ENCODE results near the gene RDH5.

The RDH5 gene

DNA sequence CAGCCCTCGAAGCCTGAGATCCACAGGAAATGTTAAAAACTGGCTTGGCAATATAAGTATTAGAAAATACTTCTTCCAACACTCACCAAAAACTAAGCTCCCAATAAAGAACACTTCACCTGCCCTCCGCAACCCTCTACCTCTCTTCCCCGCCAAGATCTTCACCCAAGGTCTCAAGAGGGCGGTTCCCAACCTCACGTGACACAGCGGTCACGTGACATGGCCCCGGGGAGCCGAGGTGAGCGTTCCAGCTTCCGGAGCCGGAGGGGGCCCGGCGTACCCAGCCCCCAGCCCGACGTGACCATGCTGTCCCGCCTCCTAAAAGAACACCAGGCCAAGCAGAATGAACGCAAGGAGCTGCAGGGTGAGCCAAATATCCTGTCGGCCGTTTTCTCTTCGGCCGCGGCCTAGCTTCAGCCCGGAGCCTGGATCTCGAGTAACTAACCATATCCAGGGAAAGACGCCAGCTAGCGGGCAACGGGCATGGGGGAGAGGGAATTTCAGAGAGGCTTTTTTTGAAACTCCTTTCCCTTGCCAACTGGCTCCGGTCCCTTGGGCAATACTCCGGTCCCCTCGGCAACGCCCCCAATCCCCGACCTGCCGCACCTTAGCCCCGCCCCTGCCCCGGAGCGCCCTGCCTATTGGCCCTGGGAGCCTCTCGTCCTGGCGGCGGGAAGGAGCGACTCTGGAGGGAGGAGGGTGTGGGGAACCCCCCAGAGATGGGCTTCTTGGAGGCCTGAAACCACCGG, 4.2 kb upstream of the RDH5 start, which contains the start of gene BLOC1S1:
BLOC1S1 (plus strand) TSS at position 214 of the 749 bp plus-strand sequence; CDS start at position 220, 6 bp downstream.
- peaks cover 16% of the 10 kb centered on the region; the same call in 1 of the 2 replicates for H3K36me3 ChIP-seq (ENCODE audit: control insufficient read depth, low read length)
- H3K4me1 ChIP-seq (ENCODE audit: control insufficient read depth, low read length) = peaks cover 31% of the 10 kb centered on the region
- H3K9me2 ChIP-seq (replicated peaks; ENCODE audit: control insufficient read depth, low read length) = no peaks in the 10 kb centered on the region
- H3K27ac ChIP-seq (ENCODE audit: low read depth, low read length) = peak within 1 kb of the TSS; percentile 77
- H3F3A ChIP-seq (ENCODE audit: control insufficient read depth, insufficient read depth) = peaks cover 3% of the 10 kb centered on the region; the same call in 1 of the 2 replicates
- TF ChIP-seq EZH2phosphoT487 (IDR thresholded peaks at IDR 0.05; ENCODE audit: borderline replicate concordance, low read length) = no peak
- TF ChIP-seq, protein P1, sequence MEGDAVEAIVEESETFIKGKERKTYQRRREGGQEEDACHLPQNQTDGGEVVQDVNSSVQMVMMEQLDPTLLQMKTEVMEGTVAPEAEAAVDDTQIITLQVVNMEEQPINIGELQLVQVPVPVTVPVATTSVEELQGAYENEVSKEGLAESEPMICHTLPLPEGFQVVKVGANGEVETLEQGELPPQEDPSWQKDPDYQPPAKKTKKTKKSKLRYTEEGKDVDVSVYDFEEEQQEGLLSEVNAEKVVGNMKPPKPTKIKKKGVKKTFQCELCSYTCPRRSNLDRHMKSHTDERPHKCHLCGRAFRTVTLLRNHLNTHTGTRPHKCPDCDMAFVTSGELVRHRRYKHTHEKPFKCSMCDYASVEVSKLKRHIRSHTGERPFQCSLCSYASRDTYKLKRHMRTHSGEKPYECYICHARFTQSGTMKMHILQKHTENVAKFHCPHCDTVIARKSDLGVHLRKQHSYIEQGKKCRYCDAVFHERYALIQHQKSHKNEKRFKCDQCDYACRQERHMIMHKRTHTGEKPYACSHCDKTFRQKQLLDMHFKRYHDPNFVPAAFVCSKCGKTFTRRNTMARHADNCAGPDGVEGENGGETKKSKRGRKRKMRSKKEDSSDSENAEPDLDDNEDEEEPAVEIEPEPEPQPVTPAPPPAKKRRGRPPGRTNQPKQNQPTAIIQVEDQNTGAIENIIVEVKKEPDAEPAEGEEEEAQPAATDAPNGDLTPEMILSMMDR (IDR thresholded peaks at IDR 0.05; ENCODE audit: low read depth, low read length, poor library complexity, severe bottlenecking) = no peak
- H3K4me3 ChIP-seq (ENCODE audit: low read length) = peak within 1 kb of the TSS; percentile 92
- no peaks in the 10 kb centered on the region for H3K9me3 ChIP-seq (ENCODE audit: control insufficient read depth, insufficient read depth, low read length)
- peaks cover 12% of the 10 kb centered on the region for H3K27me3 ChIP-seq (ENCODE audit: control insufficient read depth, low read length)
- peaks cover 19% of the 10 kb centered on the region for H3K79me2 ChIP-seq (ENCODE audit: control insufficient read depth, low read length)
- H4K20me1 ChIP-seq (ENCODE audit: control insufficient read depth, insufficient read depth, low read depth, low read length) = no peaks in the 10 kb centered on the region
- peak within 1 kb of the TSS; percentile 89 for H3K4me2 ChIP-seq (ENCODE audit: low read length)

DNA sequence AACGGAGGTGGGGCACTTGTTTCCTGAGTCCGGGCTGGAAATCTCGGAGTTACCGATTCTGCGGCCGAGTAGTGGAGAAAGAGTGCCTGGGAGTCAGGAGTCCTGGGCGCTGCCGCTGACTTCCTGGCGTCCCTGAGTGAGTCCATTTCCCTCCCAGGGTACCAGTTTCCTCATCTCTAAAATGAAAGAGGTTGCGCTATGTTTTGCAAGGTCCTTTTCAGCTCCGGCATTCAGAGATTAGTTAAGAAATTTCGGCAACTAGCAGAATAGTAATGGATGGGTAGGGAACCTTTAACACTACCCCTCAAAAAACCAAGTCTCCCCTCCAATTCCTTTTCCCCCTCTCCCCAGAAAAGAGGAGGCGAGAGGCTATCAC, 3.6 kb upstream of the RDH5 start:
- TF ChIP-seq, protein P1 (IDR thresholded peaks at IDR 0.05; ENCODE audit: low read depth, low read length, poor library complexity, severe bottlenecking) = no peak
- no peak for TF ChIP-seq EZH2phosphoT487 (IDR thresholded peaks at IDR 0.05; ENCODE audit: borderline replicate concordance, low read length)
- Histone ChIP-seq H3K4me1 (ENCODE audit: control insufficient read depth, low read length) (peaks cover 30% of the 10 kb centered on the region), H3F3A (ENCODE audit: control insufficient read depth, insufficient read depth) (peaks cover 3% of the 10 kb centered on the region; the same call in 1 of the 2 replicates), H3K4me3 (ENCODE audit: low read length) (peak overlapping the region; percentile 92), H3K36me3 (ENCODE audit: control insufficient read depth, low read length) (peaks cover 16% of the 10 kb centered on the region; the same call in 1 of the 2 replicates), H3K9me3 (ENCODE audit: control insufficient read depth, insufficient read depth, low read length) (no peaks in the 10 kb centered on the region), H3K79me2 (ENCODE audit: control insufficient read depth, low read length) (peaks cover 19% of the 10 kb centered on the region), H3K27ac (ENCODE audit: low read depth, low read length) (peak overlapping the region; percentile 77), H3K27me3 (ENCODE audit: control insufficient read depth, low read length) (peaks cover 11% of the 10 kb centered on the region), H3K4me2 (ENCODE audit: low read length) (peak overlapping the region; percentile 89), H4K20me1 (ENCODE audit: control insufficient read depth, insufficient read depth, low read depth, low read length) (no peaks in the 10 kb centered on the region), H3K9me2 (replicated peaks; ENCODE audit: control insufficient read depth, low read length) (no peaks in the 10 kb centered on the region)

DNA sequence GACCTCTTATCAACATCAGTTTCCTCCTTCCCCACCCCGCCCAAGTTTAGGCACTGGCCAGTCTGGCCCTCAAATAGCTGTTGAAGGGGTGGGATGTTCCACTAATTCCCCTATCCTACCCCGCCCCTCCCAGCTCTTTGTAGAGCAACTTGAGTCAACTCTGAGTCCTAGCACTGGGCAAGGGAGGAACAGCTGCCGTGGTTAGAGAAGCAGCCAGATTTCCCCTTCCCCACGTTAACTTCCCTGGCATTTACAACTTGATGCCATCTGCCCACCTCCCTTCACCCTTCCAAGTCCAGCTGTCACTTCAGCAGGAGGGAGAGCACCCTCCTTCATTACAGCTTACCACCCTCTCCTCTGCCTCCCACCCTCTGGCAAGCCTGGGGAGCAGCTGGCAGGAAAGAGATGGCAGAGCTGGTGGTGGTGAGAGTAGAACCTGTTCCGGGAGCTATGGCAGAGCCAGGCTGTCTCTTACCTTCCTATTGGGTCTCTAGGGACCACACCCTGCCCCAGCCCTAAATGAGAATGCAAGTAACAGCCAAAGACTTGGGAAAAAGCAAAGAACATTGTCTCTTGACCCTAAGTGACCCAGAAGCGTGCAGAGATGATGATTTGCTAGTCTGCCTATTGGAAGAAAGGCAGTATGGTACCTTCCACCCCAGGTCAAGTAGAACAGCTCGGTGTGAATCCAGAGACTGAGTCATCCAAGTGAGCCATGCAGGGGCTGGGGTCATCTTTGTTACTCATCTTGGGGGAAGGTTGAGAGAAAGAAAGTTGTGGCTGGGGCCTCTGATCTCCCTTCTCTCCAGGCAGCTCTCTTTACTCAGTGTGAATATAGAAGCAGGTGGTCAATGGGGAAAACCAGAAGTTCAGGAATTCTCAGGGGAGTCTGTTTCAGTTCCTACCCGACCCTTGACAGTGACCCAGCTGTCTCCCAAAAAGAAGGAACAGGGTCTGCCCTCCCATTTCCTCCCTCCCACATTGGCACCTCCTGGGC, 2.9 kb upstream of the RDH5 start:
- H3K4me1 ChIP-seq (ENCODE audit: control insufficient read depth, low read length) = peaks cover 30% of the 10 kb centered on the region
- no peaks in the 10 kb centered on the region for H3K9me2 ChIP-seq (replicated peaks; ENCODE audit: control insufficient read depth, low read length)
- peaks cover 16% of the 10 kb centered on the region; the same call in 1 of the 2 replicates for H3K36me3 ChIP-seq (ENCODE audit: control insufficient read depth, low read length)
- peak overlapping the region; percentile 89 for H3K4me2 ChIP-seq (ENCODE audit: low read length)
- H3K27me3 ChIP-seq (ENCODE audit: control insufficient read depth, low read length) = peaks cover 5% of the 10 kb centered on the region
- H3K27ac ChIP-seq (ENCODE audit: low read depth, low read length) = peak overlapping the region; percentile 77
- H3K9me3 ChIP-seq (ENCODE audit: control insufficient read depth, insufficient read depth, low read length) = no peaks in the 10 kb centered on the region
- H4K20me1 ChIP-seq (ENCODE audit: control insufficient read depth, insufficient read depth, low read depth, low read length) = no peaks in the 10 kb centered on the region
- H3K4me3 ChIP-seq (ENCODE audit: low read length) = peak overlapping the region; percentile 92
- H3K79me2 ChIP-seq (ENCODE audit: control insufficient read depth, low read length) = peaks cover 19% of the 10 kb centered on the region
- peaks cover 3% of the 10 kb centered on the region; the same call in 1 of the 2 replicates for H3F3A ChIP-seq (ENCODE audit: control insufficient read depth, insufficient read depth)
- no peak for TF ChIP-seq EZH2phosphoT487 (IDR thresholded peaks at IDR 0.05; ENCODE audit: borderline replicate concordance, low read length)
- TF ChIP-seq, protein P1 (IDR thresholded peaks at IDR 0.05; ENCODE audit: low read depth, low read length, poor library complexity, severe bottlenecking) = no peak

Measured in DOHH2 (cell line).